WTC11 (cell line): ENCODE results near the gene EXOSC6. TPM values are rescaled to one million over a fixed set of nuclear protein-coding genes. Genes with fewer than 3 reads are reported as not detected.

Experiments
- ATAC-seq: fragments of 200-7000 bp; cut with Tn5 transposase; 2 replicates; pipeline ENCODE4 v1.10.0; 2021; ENCODE audit warnings: mild to moderate bottlenecking, moderate library complexity
- Bru-seq: library from RNA; stranded (reverse); fragments of 400-500 nt; gene quantifications from one replicate; lab custom pipeline; 2021; lab: Mats Ljungman, UMichigan
- CTCF ChIA-PET: fragments of 300-600 bp; sonication (Branson Sonifier 250); formaldehyde crosslinking; loops from one replicate; lab custom pipeline; 2021; ENCODE audit warnings: antibody characterized with exemption; lab: Charles Lee
- POLR2A ChIA-PET: fragments of 350-600 bp; sonication (Branson Sonifier 250); formaldehyde crosslinking; loops from one replicate; lab custom pipeline; 2021; ENCODE audit warnings: antibody characterized with exemption; lab: Charles Lee
- DNase-seq: peaks from one replicate; pipeline ENCODE4 v3.0.0; 2021; ENCODE audit warnings: low spot score
- H3K27ac Mint-ChIP-seq: 2 replicates; pipeline ENCODE4 v1.8.0; 2021; ENCODE audit warnings: mixed read lengths
- H3K27me3 Mint-ChIP-seq: 2 replicates; pipeline ENCODE4 v1.8.0; 2021; ENCODE audit warnings: low read depth, mild to moderate bottlenecking, moderate library complexity, mixed read lengths
- H3K36me3 Mint-ChIP-seq: 2 replicates; pipeline ENCODE4 v1.8.0; 2021; ENCODE audit warnings: mixed read lengths
- H3K4me1 Mint-ChIP-seq: 2 replicates; pipeline ENCODE4 v1.8.0; 2022; ENCODE audit warnings: mixed read lengths
- H3K4me3 Mint-ChIP-seq: 2 replicates; pipeline ENCODE4 v1.8.0; 2021; ENCODE audit warnings: mild to moderate bottlenecking, moderate library complexity, mixed read lengths
- H3K9me3 Mint-ChIP-seq: 2 replicates; pipeline ENCODE4 v1.8.0; 2021; ENCODE audit warnings: mixed read lengths
- AFF4 ChIP-seq: sonication (generic); formaldehyde crosslinking; IDR thresholded peaks from 2 replicates; pipeline ENCODE4 v1.8.1; 2023; ENCODE audit warnings: mild to moderate bottlenecking, missing genetic modification reagents, borderline replicate concordance
- ATF6 ChIP-seq: sonication (generic); formaldehyde crosslinking; IDR thresholded peaks from 2 replicates; pipeline ENCODE4 v1.8.1; 2023; ENCODE audit warnings: mild to moderate bottlenecking, missing genetic modification reagents
- E2F5 ChIP-seq: sonication (generic); formaldehyde crosslinking; IDR thresholded peaks from 2 replicates; pipeline ENCODE4 v1.8.1; 2022; ENCODE audit warnings: mild to moderate bottlenecking, moderate library complexity, missing genetic modification reagents
- ESRRA ChIP-seq: sonication (generic); formaldehyde crosslinking; IDR thresholded peaks from 2 replicates; pipeline ENCODE4 v1.8.1; 2022; ENCODE audit warnings: mild to moderate bottlenecking, missing genetic modification reagents, borderline replicate concordance
- ETV6 ChIP-seq: sonication (generic); formaldehyde crosslinking; IDR thresholded peaks from 2 replicates; pipeline ENCODE4 v1.8.1; 2022; ENCODE audit warnings: mild to moderate bottlenecking, missing genetic modification reagents
- GRHL2 ChIP-seq: fragments of 250-450 bp; sonication (Bioruptor Pico); IDR thresholded peaks from 2 replicates; pipeline ENCODE4 v1.8.0; 2022; ENCODE audit warnings: mild to moderate bottlenecking, moderate library complexity; ENCODE audit not compliant: insufficient replicate concordance, severe bottlenecking
- JUN ChIP-seq: sonication (generic); formaldehyde crosslinking; IDR thresholded peaks from 2 replicates; pipeline ENCODE4 v1.8.0; 2023; ENCODE audit warnings: mild to moderate bottlenecking, missing genetic modification reagents
- NFATC4 ChIP-seq: fragments of 250-450 bp; sonication (Bioruptor Pico); IDR thresholded peaks from 2 replicates; pipeline ENCODE4 v1.9.0; 2021; ENCODE audit warnings: mild to moderate bottlenecking
- NFYB ChIP-seq: sonication (generic); formaldehyde crosslinking; conservative IDR thresholded peaks from 2 replicates; pipeline ENCODE4 v1.8.0; 2022; ENCODE audit warnings: low read depth, missing genetic modification reagents
- NR1H2 ChIP-seq: sonication (generic); formaldehyde crosslinking; IDR thresholded peaks from 2 replicates; pipeline ENCODE4 v1.9.0; 2021; ENCODE audit warnings: mild to moderate bottlenecking, moderate library complexity, missing genetic modification reagents
- OVOL2 ChIP-seq: fragments of 250-450 bp; sonication (Bioruptor Pico); IDR thresholded peaks from 2 replicates; pipeline ENCODE4 v1.9.0; 2021; ENCODE audit warnings: mild to moderate bottlenecking, borderline replicate concordance
- PRDM15 ChIP-seq: sonication (generic); formaldehyde crosslinking; IDR thresholded peaks from 2 replicates; pipeline ENCODE4 v1.8.0; 2022; ENCODE audit warnings: missing genetic modification reagents
- PREB ChIP-seq: sonication (generic); formaldehyde crosslinking; IDR thresholded peaks from 2 replicates; pipeline ENCODE4 v1.8.1; 2022; ENCODE audit warnings: mild to moderate bottlenecking, missing genetic modification reagents, moderate library complexity, borderline replicate concordance
- SOX15 ChIP-seq: fragments of 250-450 bp; sonication (Bioruptor Pico); IDR thresholded peaks from 2 replicates; pipeline ENCODE4 v1.9.0; 2021; ENCODE audit warnings: mild to moderate bottlenecking
- SP1 ChIP-seq: sonication (generic); formaldehyde crosslinking; conservative IDR thresholded peaks from 2 replicates; pipeline ENCODE4 v1.8.1; 2022; ENCODE audit warnings: missing genetic modification reagents
- TEAD1 ChIP-seq: sonication (generic); formaldehyde crosslinking; IDR thresholded peaks from 2 replicates; pipeline ENCODE4 v1.8.0; 2022; ENCODE audit warnings: mild to moderate bottlenecking, missing genetic modification reagents
- USF2 ChIP-seq: sonication (generic); formaldehyde crosslinking; IDR thresholded peaks from 2 replicates; pipeline ENCODE4 v1.8.1; 2023; ENCODE audit warnings: mild to moderate bottlenecking, missing genetic modification reagents, moderate library complexity
- ZNF121 ChIP-seq: sonication (generic); formaldehyde crosslinking; IDR thresholded peaks from 2 replicates; pipeline ENCODE4 v1.8.0; 2023; ENCODE audit warnings: missing genetic modification reagents
- ZNF232 ChIP-seq: sonication (generic); formaldehyde crosslinking; IDR thresholded peaks from 2 replicates; pipeline ENCODE4 v1.8.0; 2022; ENCODE audit warnings: mild to moderate bottlenecking, missing genetic modification reagents
- ZNF416 ChIP-seq: fragments of 250-450 bp; sonication (Bioruptor Pico); IDR thresholded peaks from 2 replicates; pipeline ENCODE4 v1.9.0; 2021; ENCODE audit warnings: mild to moderate bottlenecking, inconsistent platforms
- ZNF512 ChIP-seq: sonication (generic); formaldehyde crosslinking; IDR thresholded peaks from 2 replicates; pipeline ENCODE4 v1.8.1; 2022; ENCODE audit warnings: missing genetic modification reagents, borderline replicate concordance
- long read RNA-seq, 3 experiments: library from RNA in 1 of 3; library from capped mRNA in 1 of 3; library from polyadenylated mRNA in 1 of 3; unstranded in 2 of 3; stranded (forward) in 1 of 3; transcript quantifications; one replicate each; pipeline ENCODE4 v2.0.0, GENCODE V29; 2021
- total RNA-seq: library from RNA; stranded (reverse); gene quantifications from 3 replicates; pipeline ENCODE4 v1.2.3, GENCODE V29; 2021

Gene EXOSC6
- total RNA-seq (26.0 to 27.6 TPM (median 27.3 TPM) in 3 replicates), Bru-seq, nascent RNA (percentile 96 among the genes with signal in this experiment)
- long read RNA-seq, experiment 1, full-length matches to known transcripts, result 296 of 301 reads
- long read RNA-seq, experiment 1, partial matches to known transcripts, result 0 of 301 reads
- long read RNA-seq, experiment 1, other reads (novel, unspliced or antisense), result 5 of 301 reads
- long read RNA-seq, experiment 2, full-length matches to known transcripts, result 45 of 46 reads
- long read RNA-seq, experiment 2, partial matches to known transcripts, result 0 of 46 reads
- long read RNA-seq, experiment 2, other reads (novel, unspliced or antisense), result 1 of 46 reads
- long read RNA-seq, experiment 3, result 0 reads

GRCh38 chr16:70251629-70252354, at the start of gene EXOSC6:
Gene EXOSC6 (minus strand): TSS chr16:70251940. CDS start chr16:70251900, 40 bp downstream.
- H3K9me3 Mint-ChIP-seq, result no peaks in the 10 kb centered on the region
- peak within 1 kb of the TSS; percentile 78 for H3K4me3 Mint-ChIP-seq
- ATAC-seq (peak; percentile 87), DNase-seq (peak; percentile 92)
- ChIA-PET POLR2A (interaction anchor here (0.6 to 1.8 kb wide), 6 partner anchors 28 to 130 kb away, joined by 3 to 9 read pairs (median 4); partner anchors contain the start of gene AARS1), CTCF (interaction anchor here (0.6 to 3.2 kb wide), 17 partner anchors 8 to 747 kb away, joined by 3 to 26 read pairs (median 4); partner anchors contain the start of gene AARS1)
- peak within 1 kb of the TSS; percentile 90 for H3K27ac Mint-ChIP-seq
- peaks cover 42% of the 10 kb centered on the region for H3K36me3 Mint-ChIP-seq
- peaks cover 6% of the 10 kb centered on the region for H3K4me1 Mint-ChIP-seq
- H3K27me3 Mint-ChIP-seq, result no peaks in the 10 kb centered on the region; the same call in 1 of the 2 replicates
- TF ChIP-seq ZNF121 (CRISPR knock-in tag), result peak; percentile 63
- TF ChIP-seq SOX15 (CRISPR knock-in tag), result 0 out of 2 replicates have a peak, but pooled peaks have one; percentile 16
- peak; percentile 92 for TF ChIP-seq ZNF232
- peak; percentile 64; the same call in 1 of the 2 replicates for TF ChIP-seq JUN
- peak; percentile 79 for TF ChIP-seq SP1
- TF ChIP-seq USF2 (CRISPR knock-in tag), result peak; percentile 63
- TF ChIP-seq PREB (CRISPR knock-in tag), result no peak
- peak; percentile 88 for TF ChIP-seq NFATC4 (CRISPR knock-in tag)
- TF ChIP-seq NFYB (CRISPR knock-in tag), result no peak
- peak; percentile 91 for TF ChIP-seq TEAD1
- no peak; the same call in 1 of the 2 replicates for TF ChIP-seq OVOL2 (CRISPR knock-in tag)
- TF ChIP-seq PRDM15, result no peak
- TF ChIP-seq ZNF416 (CRISPR knock-in tag), result peak; percentile 94
- no peak for TF ChIP-seq ZNF512 (CRISPR knock-in tag)
- TF ChIP-seq ATF6 (CRISPR knock-in tag), result no peak
- TF ChIP-seq AFF4 (CRISPR knock-in tag), result peak; percentile 97
- no peak for TF ChIP-seq GRHL2
- 0 out of 2 replicates have a peak, but pooled peaks have one; percentile 39 for TF ChIP-seq NR1H2 (CRISPR knock-in tag)
- peak; percentile 98 for TF ChIP-seq ETV6 (CRISPR knock-in tag)
- TF ChIP-seq ESRRA (CRISPR knock-in tag), result peak; percentile 30; the same call in 1 of the 2 replicates
- peak; percentile 94 for TF ChIP-seq E2F5 (CRISPR knock-in tag)
